Parathyroid adenoma (tissue), 2 donors: ENCODE data around the gene USB1.

Experiments used
- H2AFZ ChIP-seq: fragments of 300-600 bp; sonication (generic); one replicate; pipeline ENCODE4 v1.7.0; 2017; ENCODE audit warnings: antibody characterized with exemption, mild to moderate bottlenecking
- H3K27ac ChIP-seq: fragments of 300-600 bp; sonication (generic); one replicate; pipeline ENCODE4 v1.7.0; 2017
- H3K27me3 ChIP-seq: fragments of 300-600 bp; sonication (generic); one replicate; pipeline ENCODE4 v1.7.0; 2017; ENCODE audit warnings: low read length; ENCODE audit not compliant: control insufficient read depth, insufficient read depth
- H3K36me3 ChIP-seq: fragments of 300-600 bp; sonication (generic); one replicate; pipeline ENCODE4 v1.7.0; 2017; ENCODE audit warnings: low read length; ENCODE audit not compliant: control insufficient read depth, insufficient read depth
- H3K4me1 ChIP-seq: fragments of 300-600 bp; sonication (generic); one replicate; pipeline ENCODE4 v1.7.0; 2017; ENCODE audit warnings: control low read depth
- H3K4me2 ChIP-seq: fragments of 300-600 bp; sonication (generic); one replicate; pipeline ENCODE4 v1.7.0; 2017; ENCODE audit warnings: low read length
- H3K4me3 ChIP-seq: fragments of 300-600 bp; sonication (generic); one replicate; pipeline ENCODE4 v1.7.0; 2017; ENCODE audit warnings: low read depth, low read length
- H3K79me2 ChIP-seq: fragments of 300-600 bp; sonication (generic); one replicate; pipeline ENCODE4 v1.7.0; 2017; ENCODE audit warnings: control low read depth
- H3K9ac ChIP-seq: fragments of 300-600 bp; sonication (generic); one replicate; pipeline ENCODE4 v1.7.0; 2017; ENCODE audit warnings: mild to moderate bottlenecking
- H3K9me3 ChIP-seq: fragments of 300-600 bp; sonication (generic); one replicate; pipeline ENCODE4 v1.7.0; 2017; ENCODE audit warnings: low read length; ENCODE audit not compliant: control insufficient read depth
- TF ChIP-seq, protein P1 (sequence below): fragments of 300-600 bp; sonication (generic); IDR thresholded peaks from one replicate; pipeline ENCODE4 v1.7.0; 2017; ENCODE audit warnings: antibody characterized with exemption, mild to moderate bottlenecking
- donor health status: primary hyperparathyroidism.

The USB1 gene

DNA sequence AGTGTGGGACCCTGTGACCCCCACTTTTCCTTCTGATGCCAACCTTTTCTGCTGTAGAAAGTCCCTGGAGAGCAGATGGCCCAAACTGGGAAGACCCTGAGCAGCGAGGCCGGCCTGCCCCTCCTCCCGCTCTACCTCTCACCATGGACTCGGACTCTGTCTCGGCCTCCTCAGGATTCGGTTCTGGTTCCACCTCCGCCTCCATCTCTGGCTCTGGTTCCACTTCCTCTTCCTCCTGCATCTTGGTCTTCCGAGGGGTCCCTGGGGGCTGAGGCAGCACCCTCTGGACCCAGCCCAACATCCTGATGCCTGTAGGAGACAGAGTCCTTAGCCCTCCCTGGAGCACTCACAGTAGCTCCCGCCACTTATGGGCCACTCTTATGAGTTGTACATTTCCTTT lies 34.2 kb upstream of the USB1 start:
- no peak overlapping the region for H2AFZ ChIP-seq
- no peaks in the 10 kb centered on the region for H3K9me3 ChIP-seq
- no peaks in the 10 kb centered on the region for H3K4me1 ChIP-seq
- no peak overlapping the region for H3K4me2 ChIP-seq
- H3K27ac ChIP-seq, result no peak overlapping the region
- H3K79me2 ChIP-seq, result no peaks in the 10 kb centered on the region
- TF ChIP-seq, protein P1, sequence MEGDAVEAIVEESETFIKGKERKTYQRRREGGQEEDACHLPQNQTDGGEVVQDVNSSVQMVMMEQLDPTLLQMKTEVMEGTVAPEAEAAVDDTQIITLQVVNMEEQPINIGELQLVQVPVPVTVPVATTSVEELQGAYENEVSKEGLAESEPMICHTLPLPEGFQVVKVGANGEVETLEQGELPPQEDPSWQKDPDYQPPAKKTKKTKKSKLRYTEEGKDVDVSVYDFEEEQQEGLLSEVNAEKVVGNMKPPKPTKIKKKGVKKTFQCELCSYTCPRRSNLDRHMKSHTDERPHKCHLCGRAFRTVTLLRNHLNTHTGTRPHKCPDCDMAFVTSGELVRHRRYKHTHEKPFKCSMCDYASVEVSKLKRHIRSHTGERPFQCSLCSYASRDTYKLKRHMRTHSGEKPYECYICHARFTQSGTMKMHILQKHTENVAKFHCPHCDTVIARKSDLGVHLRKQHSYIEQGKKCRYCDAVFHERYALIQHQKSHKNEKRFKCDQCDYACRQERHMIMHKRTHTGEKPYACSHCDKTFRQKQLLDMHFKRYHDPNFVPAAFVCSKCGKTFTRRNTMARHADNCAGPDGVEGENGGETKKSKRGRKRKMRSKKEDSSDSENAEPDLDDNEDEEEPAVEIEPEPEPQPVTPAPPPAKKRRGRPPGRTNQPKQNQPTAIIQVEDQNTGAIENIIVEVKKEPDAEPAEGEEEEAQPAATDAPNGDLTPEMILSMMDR, result no peak
- H3K27me3 ChIP-seq, result no peaks in the 10 kb centered on the region
- no peak overlapping the region for H3K4me3 ChIP-seq
- no peak overlapping the region for H3K9ac ChIP-seq
- H3K36me3 ChIP-seq, result no peaks in the 10 kb centered on the region

DNA sequence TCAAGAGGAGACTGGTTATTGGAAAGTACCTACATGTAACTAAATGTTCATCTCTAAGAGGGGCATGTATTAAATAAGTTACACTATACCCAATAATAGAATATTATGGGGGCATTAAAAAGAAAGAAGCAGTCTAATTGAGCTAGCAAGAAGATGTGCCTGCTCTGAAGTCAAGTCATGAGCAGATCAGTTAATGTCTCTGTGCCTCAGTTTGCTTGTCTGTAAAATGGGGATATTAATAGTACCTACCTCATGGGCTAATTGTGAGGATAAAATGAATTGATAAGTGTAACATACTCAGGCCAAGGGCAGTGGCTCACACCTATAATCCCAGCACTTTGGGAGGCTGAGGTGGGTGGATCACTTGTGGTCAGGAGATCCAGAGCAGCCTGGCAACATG lies 33.3 kb upstream of the USB1 start:
- Histone ChIP-seq H3K4me2 (no peak overlapping the region), H3K9ac (no peak overlapping the region), H3K79me2 (no peaks in the 10 kb centered on the region), H3K36me3 (no peaks in the 10 kb centered on the region), H3K27me3 (no peaks in the 10 kb centered on the region), H2AFZ (no peak overlapping the region), H3K9me3 (no peaks in the 10 kb centered on the region), H3K27ac (no peak overlapping the region), H3K4me1 (no peaks in the 10 kb centered on the region), H3K4me3 (no peak overlapping the region)
- TF ChIP-seq, protein P1, result no peak

DNA sequence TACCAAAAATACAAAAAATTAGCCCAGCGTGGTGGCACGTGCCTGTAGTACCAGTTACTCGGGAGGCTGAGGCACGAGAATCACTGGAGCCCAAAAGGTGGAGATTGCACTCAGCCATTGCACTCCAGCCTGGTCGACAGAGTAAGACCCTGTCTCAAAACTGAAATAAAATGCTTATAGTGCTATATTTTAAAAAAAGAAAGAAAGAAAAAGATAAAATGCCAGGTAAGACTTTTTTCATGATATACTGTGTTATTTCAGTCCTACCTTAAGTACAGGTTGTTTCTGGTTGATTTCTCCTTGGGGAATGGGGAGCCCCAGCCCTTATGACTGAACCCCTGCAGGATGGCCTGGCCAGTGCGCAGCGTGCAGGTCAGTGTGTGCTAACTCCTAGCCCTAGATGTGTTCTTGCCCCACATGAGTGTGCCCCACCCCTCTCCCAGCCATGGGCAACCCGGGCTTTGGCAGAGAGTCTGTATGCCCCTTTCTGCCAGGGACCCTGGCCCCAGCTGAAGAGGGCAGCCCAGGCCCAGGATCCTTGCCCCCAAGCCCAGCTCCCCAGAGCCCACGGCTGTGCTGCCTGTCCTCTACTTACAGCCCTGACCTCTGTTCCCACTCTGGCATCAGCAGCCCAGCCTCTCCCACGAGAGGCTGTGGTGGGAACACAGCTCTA lies 31.6 kb upstream of the USB1 start:
- H3K27me3 ChIP-seq, result no peaks in the 10 kb centered on the region
- H3K79me2 ChIP-seq, result no peaks in the 10 kb centered on the region
- no peak overlapping the region for H3K4me3 ChIP-seq
- no peaks in the 10 kb centered on the region for H3K4me1 ChIP-seq
- H3K36me3 ChIP-seq, result no peaks in the 10 kb centered on the region
- no peak overlapping the region for H2AFZ ChIP-seq
- H3K4me2 ChIP-seq, result no peak overlapping the region
- TF ChIP-seq, protein P1, result no peak
- H3K27ac ChIP-seq, result no peak overlapping the region
- no peak overlapping the region for H3K9ac ChIP-seq
- no peaks in the 10 kb centered on the region for H3K9me3 ChIP-seq

DNA sequence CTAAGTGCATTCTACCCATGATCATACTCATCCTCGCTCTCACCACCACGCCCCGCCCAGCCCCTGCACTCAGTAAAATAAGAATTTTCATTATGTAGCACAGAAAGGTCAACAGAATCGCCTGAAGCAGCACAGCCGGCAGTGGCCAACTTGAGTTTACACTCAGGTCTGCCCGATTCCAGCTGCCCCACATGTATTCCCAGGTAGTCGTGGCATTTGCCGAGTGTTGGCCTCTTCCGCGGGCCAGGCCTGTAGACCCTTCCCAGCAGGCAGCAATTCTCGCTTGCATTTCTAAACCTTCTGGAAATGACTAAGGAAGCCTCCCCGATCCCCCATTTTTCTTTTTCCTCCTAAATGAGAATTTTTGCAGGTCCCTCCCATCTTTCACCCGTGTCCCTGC lies 30.9 kb upstream of the USB1 start:
- Histone ChIP-seq H3K27ac (no peak overlapping the region), H3K9ac (no peak overlapping the region), H3K4me1 (no peaks in the 10 kb centered on the region), H2AFZ (no peak overlapping the region), H3K4me3 (no peak overlapping the region), H3K27me3 (no peaks in the 10 kb centered on the region), H3K4me2 (no peak overlapping the region), H3K9me3 (no peaks in the 10 kb centered on the region), H3K79me2 (no peaks in the 10 kb centered on the region), H3K36me3 (no peaks in the 10 kb centered on the region)
- TF ChIP-seq, protein P1, result no peak

DNA sequence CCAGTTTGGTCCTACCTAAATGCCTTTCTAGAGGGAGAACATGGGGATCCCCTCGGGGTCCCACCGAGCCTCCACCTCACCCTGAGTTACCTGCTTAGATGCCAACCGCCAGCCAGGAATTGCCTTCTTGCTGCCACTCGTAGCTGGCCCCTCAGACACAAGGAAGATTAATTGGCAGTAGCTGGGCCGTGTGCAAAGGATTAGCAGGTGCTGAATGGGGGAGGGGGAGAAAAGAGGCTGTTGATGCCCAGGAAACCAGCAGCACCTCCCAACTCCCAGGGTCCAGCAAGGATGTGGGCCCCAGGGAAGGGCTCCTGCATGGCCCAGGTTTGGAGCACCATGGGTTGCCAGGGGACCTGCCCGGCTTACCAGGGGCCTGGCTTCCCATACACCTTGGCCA lies 30.2 kb upstream of the USB1 start, which contains the start of gene CNGB1:
TSS of gene CNGB1 (minus strand) at position 159 of the 400 bp plus-strand sequence. CDS start 3,842 bp downstream, outside the sequence.
- Histone ChIP-seq H3K9me3 (no peaks in the 10 kb centered on the region), H3K4me2 (no peak within 1 kb of the TSS), H3K36me3 (no peaks in the 10 kb centered on the region), H3K4me1 (no peaks in the 10 kb centered on the region), H3K27ac (no peak within 1 kb of the TSS), H3K27me3 (no peaks in the 10 kb centered on the region), H3K9ac (no peak within 1 kb of the TSS), H3K79me2 (no peaks in the 10 kb centered on the region), H3K4me3 (no peak within 1 kb of the TSS), H2AFZ (no peak within 1 kb of the TSS)
- TF ChIP-seq, protein P1, result no peak
